ENCODE results near the gene CALCB. TPM values are rescaled to one million over a fixed set of nuclear protein-coding genes. Genes with fewer than 3 reads are reported as not detected.
"Not testable (repeated sequence)": the region's sequence is repeated elsewhere in the genome, so short reads cannot be mapped to it uniquely, and the experiment has no call there.

Gene CALCB
- total RNA-seq, 1 experiment from 2014 or later: not detected

DNA sequence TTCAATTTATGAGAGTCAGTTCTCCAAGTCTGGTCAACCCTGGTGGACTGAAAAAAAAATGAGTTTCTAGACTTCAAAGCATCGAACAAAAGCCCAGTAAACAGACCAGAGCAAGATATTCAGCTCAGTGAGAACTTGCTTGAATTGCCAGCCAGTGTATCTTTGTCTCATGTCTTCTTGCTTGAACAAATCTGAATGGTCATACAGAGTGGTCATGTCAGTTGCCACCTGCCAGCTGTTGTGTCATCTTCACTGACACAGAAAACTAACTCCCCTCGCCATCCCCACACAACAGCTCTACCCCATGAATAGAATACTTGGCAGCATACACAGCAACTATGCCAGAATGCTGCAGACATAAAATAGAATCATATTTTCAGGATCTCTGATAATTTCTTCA lies 27.5 kb upstream of the CALCB start:
- H4K5ac ChIP-seq (ENCODE audit: insufficient read length, low read depth, low read length): no peak overlapping the region
- no peaks in the 10 kb centered on the region for H3K23me2 ChIP-seq (ENCODE audit: insufficient read length, low read depth, low read length, poor library complexity, severe bottlenecking)
- WGBS (ENCODE audit: extremely low coverage, insufficient read length, low lambda C conversion rate): no CpG with 5 or more reads among the region's 2 CpGs
- H4K91ac ChIP-seq (ENCODE audit: insufficient read length, low read depth, low read length): no peak overlapping the region
- no peak overlapping the region for H2BK120ac ChIP-seq (ENCODE audit: low read depth, low read length, poor library complexity, severe bottlenecking)
- H2BK20ac ChIP-seq (ENCODE audit: low read depth, low read length, poor library complexity, severe bottlenecking): no peak overlapping the region
- H3K79me1 ChIP-seq (ENCODE audit: insufficient read depth, low read depth, low read length, poor library complexity, severe bottlenecking): no peaks in the 10 kb centered on the region
- no peak overlapping the region for H3K4me3 Mint-ChIP-seq
- H3K4me1 Mint-ChIP-seq: peaks cover 16 to 17% of the 10 kb centered on the region in 2 experiments
- H2BK15ac ChIP-seq (ENCODE audit: low read depth, low read length): no peak overlapping the region
- no peak overlapping the region for H2BK12ac ChIP-seq (ENCODE audit: insufficient read length, low read depth, low read length)
- H3K27ac ChIP-seq (ENCODE audit: insufficient read length, low read depth, low read length): no peak overlapping the region
- H3K27ac Mint-ChIP-seq: no peak overlapping the region
- H3K14ac ChIP-seq (ENCODE audit: insufficient read depth, low read length): no peak overlapping the region
- H2AFZ ChIP-seq (ENCODE audit: low read length): no peak overlapping the region
- DNase-seq: no peak
- no peaks in the 10 kb centered on the region for H3K36me3 Mint-ChIP-seq (ENCODE audit: insufficient read depth in 1 of 3, low read depth in 3 of 3)
- no peak overlapping the region for H3T11ph ChIP-seq (ENCODE audit: low read length)
- no peaks in the 10 kb centered on the region; a peak in 1 of 5 replicates for H3K9me3 Mint-ChIP-seq
- no peaks in the 10 kb centered on the region for H3K9me3 ChIP-seq (ENCODE audit: control insufficient read depth, low read depth, low read length)
- no peak overlapping the region for H4K8ac ChIP-seq (replicated peaks; ENCODE audit: insufficient read length, low read depth, low read length)
- H3K4me1 ChIP-seq (ENCODE audit: insufficient read depth, low read length): peaks cover 8% of the 10 kb centered on the region; the same call in 1 of the 2 replicates
- H3K27me3 Mint-ChIP-seq (ENCODE audit: low read depth): no peaks in the 10 kb centered on the region; the same call in 1 of the 2 replicates
- no peak overlapping the region for H3K4ac ChIP-seq (ENCODE audit: low read depth, low read length)
- no peak overlapping the region for H3K18ac ChIP-seq (ENCODE audit: insufficient read length, low read depth, low read length)
- H2BK5ac ChIP-seq (ENCODE audit: insufficient read length, low read length): no peak overlapping the region
- H2AK5ac ChIP-seq (ENCODE audit: insufficient read length, low read length): no peak overlapping the region
- TF ChIP-seq, protein P1, sequence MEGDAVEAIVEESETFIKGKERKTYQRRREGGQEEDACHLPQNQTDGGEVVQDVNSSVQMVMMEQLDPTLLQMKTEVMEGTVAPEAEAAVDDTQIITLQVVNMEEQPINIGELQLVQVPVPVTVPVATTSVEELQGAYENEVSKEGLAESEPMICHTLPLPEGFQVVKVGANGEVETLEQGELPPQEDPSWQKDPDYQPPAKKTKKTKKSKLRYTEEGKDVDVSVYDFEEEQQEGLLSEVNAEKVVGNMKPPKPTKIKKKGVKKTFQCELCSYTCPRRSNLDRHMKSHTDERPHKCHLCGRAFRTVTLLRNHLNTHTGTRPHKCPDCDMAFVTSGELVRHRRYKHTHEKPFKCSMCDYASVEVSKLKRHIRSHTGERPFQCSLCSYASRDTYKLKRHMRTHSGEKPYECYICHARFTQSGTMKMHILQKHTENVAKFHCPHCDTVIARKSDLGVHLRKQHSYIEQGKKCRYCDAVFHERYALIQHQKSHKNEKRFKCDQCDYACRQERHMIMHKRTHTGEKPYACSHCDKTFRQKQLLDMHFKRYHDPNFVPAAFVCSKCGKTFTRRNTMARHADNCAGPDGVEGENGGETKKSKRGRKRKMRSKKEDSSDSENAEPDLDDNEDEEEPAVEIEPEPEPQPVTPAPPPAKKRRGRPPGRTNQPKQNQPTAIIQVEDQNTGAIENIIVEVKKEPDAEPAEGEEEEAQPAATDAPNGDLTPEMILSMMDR (conservative IDR thresholded peaks at IDR 0.05): no peak
- no peaks in the 10 kb centered on the region for H3K79me2 ChIP-seq (ENCODE audit: insufficient read depth, low read length)
- H3K9ac ChIP-seq (ENCODE audit: extremely low read depth, insufficient read length, low read length): no peak overlapping the region
- H3K23ac ChIP-seq (ENCODE audit: insufficient read length, low read depth, low read length): no peak overlapping the region
- H3K27me3 ChIP-seq (ENCODE audit: insufficient read depth, low read length): no peaks in the 10 kb centered on the region
- H3K56ac ChIP-seq (ENCODE audit: insufficient read length, low read depth, low read length): no peak overlapping the region
- H3K4me2 ChIP-seq (ENCODE audit: insufficient read depth, insufficient read length, low read length): no peak overlapping the region
- H4K20me1 ChIP-seq (ENCODE audit: control insufficient read depth, insufficient read depth, insufficient read length): no peaks in the 10 kb centered on the region

DNA sequence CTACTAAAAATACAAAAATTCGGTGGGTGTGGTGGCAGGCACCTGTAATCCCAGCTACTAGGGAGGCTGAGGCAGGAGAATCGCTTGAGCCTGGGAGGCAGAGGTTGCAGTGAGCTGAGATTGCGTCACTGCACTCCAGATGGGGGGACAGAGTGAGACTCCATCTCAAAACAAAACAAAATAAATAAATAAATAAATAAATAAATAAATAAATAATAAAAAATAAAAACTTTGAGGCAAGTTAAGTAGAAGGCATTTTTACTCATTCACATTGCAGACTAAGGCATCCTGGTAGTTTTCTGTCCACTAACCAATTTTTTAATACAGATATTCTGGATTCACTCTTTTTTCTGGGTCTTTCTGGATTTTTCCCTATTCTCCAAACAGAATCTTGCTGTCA lies 26.7 kb upstream of the CALCB start:
- H3K4me3 Mint-ChIP-seq; H2BK15ac ChIP-seq (ENCODE audit: low read depth, low read length); H3T11ph ChIP-seq (ENCODE audit: low read length); H2BK5ac ChIP-seq (ENCODE audit: insufficient read length, low read length); H3K79me2 ChIP-seq (ENCODE audit: insufficient read depth, low read length); H3K9me3 Mint-ChIP-seq; H3K4ac ChIP-seq (ENCODE audit: low read depth, low read length); H4K8ac ChIP-seq (replicated peaks; ENCODE audit: insufficient read length, low read depth, low read length); H2BK20ac ChIP-seq (ENCODE audit: low read depth, low read length, poor library complexity, severe bottlenecking); H2AFZ ChIP-seq (ENCODE audit: low read length); H3K23ac ChIP-seq (ENCODE audit: insufficient read length, low read depth, low read length); H3K14ac ChIP-seq (ENCODE audit: insufficient read depth, low read length); H3K27ac Mint-ChIP-seq; H3K4me1 ChIP-seq (ENCODE audit: insufficient read depth, low read length); H4K5ac ChIP-seq (ENCODE audit: insufficient read length, low read depth, low read length); H3K79me1 ChIP-seq (ENCODE audit: insufficient read depth, low read depth, low read length, poor library complexity, severe bottlenecking); H3K56ac ChIP-seq (ENCODE audit: insufficient read length, low read depth, low read length); H3K9ac ChIP-seq (ENCODE audit: extremely low read depth, insufficient read length, low read length); H3K27ac ChIP-seq (ENCODE audit: insufficient read length, low read depth, low read length); H3K9me3 ChIP-seq (ENCODE audit: control insufficient read depth, low read depth, low read length); H3K27me3 Mint-ChIP-seq (ENCODE audit: low read depth); H4K91ac ChIP-seq (ENCODE audit: insufficient read length, low read depth, low read length); H3K23me2 ChIP-seq (ENCODE audit: insufficient read length, low read depth, low read length, poor library complexity, severe bottlenecking); H2AK5ac ChIP-seq (ENCODE audit: insufficient read length, low read length); H3K18ac ChIP-seq (ENCODE audit: insufficient read length, low read depth, low read length); H3K36me3 Mint-ChIP-seq (ENCODE audit: insufficient read depth in 1 of 3, low read depth in 3 of 3); H3K27me3 ChIP-seq (ENCODE audit: insufficient read depth, low read length); H2BK120ac ChIP-seq (ENCODE audit: low read depth, low read length, poor library complexity, severe bottlenecking); H2BK12ac ChIP-seq (ENCODE audit: insufficient read length, low read depth, low read length); H3K4me2 ChIP-seq (ENCODE audit: insufficient read depth, insufficient read length, low read length); H4K20me1 ChIP-seq (ENCODE audit: control insufficient read depth, insufficient read depth, insufficient read length); DNase-seq: not testable (repeated sequence)
- peaks cover 11% of the 10 kb centered on the region in 2 experiments for H3K4me1 Mint-ChIP-seq
- WGBS (ENCODE audit: extremely low coverage, insufficient read length, low lambda C conversion rate): no CpG with 5 or more reads among the region's 3 CpGs
